Right renal cortex interstitium (tissue), 3 donors: ENCODE results near the gene UBE2I. TPM values are rescaled to one million over a fixed set of nuclear protein-coding genes. Genes with fewer than 3 reads are reported as not detected.
A peak's percentile ranks its signal among the peaks of the same experiment; 100 is the strongest.

Source experiments
- DNase-seq, 3 donors: peaks; one replicate each; pipeline ENCODE4 v3.0.0-alpha.2; 2013; ENCODE audit warnings: low read depth in 3 of 3, low spot score in 2 of 3
- polyA plus RNA-seq, 3 donors: library from polyadenylated mRNA; unstranded; fragments of 120-200 nt; gene quantifications; one replicate each; pipeline ENCODE4 v1.2.1, GENCODE V29; 2013; ENCODE audit not compliant: insufficient read length in 3 of 3

Gene UBE2I
- polyA plus RNA-seq, 3 donors = 147 to 155 (median 151) TPM

DNA sequence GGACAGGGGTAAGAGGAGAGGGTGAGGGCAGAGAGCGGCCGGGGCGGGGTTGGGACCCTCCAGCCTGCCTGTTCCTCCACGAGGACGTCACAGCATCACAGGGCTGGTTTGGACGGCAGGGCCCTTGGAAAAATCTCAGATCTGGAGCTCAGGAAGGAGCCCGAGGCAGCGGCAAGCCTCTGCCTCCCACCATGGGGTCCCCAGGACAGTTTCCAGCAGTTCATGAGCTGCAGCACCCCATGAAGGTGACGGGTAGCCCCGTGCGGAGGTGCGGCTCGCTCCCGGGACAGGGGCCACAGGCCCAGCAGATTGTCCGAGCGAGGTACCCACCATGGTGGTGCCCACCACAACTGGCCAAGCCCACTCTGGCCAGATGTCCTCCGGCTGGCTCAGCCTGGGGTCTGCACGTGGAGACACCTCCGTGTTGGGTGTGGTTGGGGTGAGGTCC lies 32.3 kb upstream of the UBE2I start:
- no peak for DNase-seq

- no peak for DNase-seq
Measured at GRCh38 chr16:1277617-1278282, 31.7 kb upstream of the UBE2I start.

DNA sequence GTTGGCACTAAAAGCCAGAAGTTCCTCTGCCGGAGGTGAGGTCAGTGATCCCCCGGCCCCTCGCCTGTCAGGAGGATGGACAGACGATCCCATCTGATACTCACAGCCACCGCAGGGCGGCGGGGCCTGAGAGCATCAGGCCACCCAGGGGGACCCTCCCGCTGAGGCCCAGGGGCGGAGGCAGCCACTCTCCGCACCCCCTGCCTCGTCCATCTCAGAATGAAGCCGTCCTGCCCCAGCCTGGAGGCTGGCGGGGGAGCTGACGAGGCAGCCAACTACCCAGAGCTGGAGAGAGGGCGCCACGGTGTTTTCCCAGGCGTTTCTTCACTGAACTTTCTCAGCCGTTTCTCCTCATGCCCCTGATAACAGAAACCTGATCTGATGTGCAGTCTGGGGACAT lies 31.0 kb upstream of the UBE2I start:
- DNase-seq = no peak

DNA sequence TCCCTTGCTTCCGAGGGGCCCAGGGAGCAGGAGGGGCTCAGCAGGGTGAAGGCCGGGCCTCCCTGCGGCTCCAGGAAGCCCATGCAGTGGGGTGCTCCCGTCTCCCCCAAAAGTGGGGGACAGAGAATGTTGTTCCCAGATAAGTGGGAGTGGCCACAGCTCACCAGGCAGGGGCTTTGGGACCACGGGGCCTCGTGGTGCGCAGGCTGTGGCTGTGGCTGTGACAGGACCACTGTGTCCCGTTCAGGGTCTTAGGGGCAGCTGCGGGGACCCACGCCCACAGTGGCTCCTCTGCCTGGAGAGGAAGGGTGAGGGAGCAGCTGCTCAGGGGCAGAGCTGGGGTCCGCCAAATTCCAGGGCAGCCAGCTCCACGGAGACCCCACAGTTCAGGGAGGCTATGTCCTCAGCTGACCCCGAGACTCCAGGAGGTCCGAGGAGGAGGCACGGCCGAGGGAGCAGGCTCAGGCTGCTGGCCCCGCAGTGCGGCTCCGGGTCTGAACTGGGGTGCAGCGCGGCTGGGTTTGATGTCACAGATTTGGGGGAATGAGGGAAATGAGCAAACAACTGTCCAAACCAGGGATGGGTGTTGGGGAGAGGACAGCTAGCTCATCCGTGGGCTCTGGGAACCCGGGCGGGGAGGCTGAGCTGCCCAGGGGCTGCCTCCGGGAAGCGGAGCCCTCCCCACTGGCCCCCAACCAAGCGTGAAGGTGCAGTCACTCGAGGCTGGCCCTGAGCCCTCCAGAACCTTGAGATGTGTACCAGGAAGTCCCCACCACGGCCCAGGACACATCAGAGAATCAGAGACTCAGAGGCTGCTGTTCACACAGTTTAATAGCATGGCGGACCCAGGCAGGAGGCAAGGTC lies 30.1 kb upstream of the UBE2I start:
- no peak for DNase-seq

DNA sequence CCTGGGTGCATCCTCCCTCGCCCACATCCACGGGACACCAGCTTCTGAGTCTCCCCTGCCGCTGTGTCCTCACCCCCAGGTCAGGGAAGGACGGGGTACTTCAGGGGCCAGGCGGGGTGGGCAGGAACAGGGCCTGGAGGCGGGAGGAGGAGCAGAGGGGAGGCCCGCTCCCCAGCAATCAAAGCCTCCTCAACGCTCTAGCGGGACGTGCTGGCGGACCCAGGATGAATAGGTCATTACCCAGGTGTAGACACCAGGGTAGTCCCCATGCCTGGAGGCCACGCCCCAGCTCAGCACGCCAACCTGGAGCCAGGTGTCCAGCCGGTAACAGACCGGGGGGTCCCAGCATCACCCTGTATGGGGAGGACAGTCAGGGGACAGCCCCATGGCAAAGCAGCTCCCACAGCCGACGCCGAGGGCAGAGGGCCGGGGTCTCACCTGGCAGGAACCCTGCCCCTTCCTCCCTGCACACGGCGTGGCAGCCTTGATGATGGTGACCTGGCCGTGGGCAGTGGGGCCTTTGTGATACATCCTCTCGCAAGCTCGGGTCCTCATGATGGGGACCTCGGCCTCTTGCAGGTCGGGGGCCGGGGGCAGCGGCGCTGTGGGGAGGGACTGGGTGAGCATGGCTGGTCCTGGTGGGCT lies 29.4 kb upstream of the UBE2I start:
- no peak for DNase-seq

- no peak for DNase-seq
Measured at GRCh38 chr16:1280783-1281182, 28.7 kb upstream of the UBE2I start.

GRCh38 chr16:1281517-1281916 lies 27.9 kb upstream of the UBE2I start:
- no peak for DNase-seq

DNA sequence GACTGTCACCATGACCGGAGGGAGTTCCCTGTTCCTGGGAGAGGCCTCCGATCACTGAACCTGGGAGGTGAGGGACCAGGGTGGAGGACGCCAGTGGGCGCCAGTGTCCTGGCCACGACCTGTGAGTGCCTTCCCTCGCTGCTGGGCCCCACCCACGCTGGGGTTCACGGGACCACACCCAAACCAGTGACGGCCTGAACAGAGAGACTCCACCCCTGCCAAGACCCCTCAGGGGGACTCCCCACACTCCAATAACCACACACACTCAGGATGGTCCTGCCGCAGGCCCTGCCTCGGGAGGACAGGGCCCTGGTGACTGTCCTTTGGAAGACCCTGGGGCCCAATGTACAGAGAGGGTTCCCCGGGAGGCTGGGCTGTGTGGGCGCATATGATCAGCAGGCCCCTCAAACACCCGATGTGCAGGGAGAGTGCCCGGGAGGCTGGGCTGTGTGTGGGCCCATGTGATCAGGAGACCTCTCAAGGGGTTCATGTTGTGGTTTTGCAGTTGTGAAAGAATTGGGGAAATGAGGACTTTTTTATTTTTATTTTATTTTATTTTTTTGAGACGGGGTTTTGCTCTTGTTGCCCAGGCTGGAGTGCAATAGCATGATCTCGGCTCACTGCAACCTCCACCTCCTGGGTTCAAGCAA lies 27.0 kb upstream of the UBE2I start:
- DNase-seq = no peak

DNA sequence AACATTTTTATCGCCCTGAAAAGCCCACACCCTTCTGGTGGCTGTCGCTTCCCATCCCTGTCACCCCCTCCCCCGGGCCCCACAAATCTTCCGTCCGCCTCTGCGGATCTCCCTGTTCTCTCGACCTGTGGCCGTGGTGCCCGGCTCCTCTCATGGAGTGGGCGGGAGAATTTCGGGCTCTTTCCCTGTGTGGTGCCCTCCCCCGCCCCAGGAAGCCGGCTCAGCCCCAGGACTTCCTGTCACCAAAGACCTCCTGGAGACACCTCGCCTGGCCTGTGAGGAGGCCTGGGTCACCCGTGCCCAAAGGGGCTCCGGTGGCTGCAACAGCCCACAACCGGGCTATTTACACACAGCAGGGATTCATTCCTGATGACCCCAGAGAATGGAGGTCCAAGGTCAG lies 26.1 kb upstream of the UBE2I start:
- DNase-seq = no peak

DNA sequence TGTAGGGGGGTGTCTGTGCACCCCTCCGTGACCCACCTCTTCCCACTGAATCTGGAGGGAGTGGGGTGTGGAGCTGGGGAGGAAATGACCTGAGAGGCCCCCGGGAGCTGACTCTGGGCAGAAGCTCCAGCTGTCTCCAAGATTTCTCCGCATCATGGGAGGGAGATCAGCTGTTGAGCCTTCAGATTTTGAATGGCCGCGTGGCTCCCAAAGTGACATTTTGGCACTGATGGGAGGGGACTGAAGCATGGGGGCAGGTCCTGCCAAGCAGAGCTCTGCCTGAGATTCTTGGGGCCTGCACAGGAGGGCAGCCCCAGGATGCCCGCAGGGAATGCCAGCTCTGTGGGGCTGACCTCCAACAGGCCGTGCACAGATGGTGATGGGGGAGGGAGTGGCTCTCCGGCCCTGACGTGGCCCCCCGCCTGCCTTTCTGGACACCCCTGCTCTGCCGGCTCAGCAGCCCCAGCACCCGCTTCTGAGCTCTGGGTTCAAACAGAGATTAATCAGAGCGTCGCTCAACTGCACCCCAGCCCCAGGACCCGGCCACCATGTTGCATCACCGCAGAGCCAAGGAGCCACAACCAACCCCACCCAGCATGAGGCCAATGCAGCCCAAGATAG lies 25.3 kb upstream of the UBE2I start:
- DNase-seq = no peak

DNA sequence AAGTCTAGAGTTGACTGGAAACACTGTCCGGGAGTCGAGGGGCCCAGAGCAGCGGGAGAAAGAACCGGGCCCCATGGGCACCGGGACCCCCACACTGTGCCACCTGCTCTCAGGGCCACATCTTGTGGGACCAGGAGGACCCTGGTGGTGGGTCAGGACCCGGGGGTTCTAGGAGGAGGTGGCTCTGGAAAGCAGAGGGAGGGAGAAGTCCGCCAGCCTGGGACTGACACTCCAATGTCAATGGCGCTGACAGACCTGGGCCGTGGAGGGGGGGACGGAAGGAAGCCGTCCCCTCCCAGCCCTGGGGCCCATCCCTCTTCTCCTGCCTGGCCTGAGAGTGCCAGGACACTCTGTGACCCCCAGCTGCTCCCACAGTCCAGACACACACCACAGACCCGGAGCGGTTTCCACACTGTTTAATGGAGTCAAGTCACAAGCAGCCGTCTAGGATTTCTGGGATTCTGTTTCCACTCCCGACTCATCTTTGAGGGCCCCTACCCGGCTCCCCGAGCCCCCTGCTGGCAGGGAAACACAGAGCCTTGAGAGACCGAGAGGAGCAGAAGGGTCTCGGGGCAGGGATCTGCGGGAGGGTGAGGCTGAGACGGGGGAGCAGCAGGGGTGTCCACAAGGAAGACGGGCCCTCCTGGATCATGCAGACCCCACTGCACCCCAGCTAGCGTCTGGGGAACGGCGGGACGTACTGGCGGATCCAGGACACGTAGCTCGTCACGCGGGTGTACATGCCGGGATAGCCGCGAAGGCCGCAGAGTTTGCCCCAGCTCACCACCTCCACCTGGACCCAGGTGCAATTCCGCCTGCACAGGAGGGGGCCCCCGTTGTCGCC lies 23.5 kb upstream of the UBE2I start:
- no peak for DNase-seq

- DNase-seq = no peak
Measured at GRCh38 chr16:1286513-1287094, 22.8 kb upstream of the UBE2I start.

- no peak for DNase-seq
Measured at GRCh38 chr16:1287982-1288670, 21.3 kb upstream of the UBE2I start.

DNA sequence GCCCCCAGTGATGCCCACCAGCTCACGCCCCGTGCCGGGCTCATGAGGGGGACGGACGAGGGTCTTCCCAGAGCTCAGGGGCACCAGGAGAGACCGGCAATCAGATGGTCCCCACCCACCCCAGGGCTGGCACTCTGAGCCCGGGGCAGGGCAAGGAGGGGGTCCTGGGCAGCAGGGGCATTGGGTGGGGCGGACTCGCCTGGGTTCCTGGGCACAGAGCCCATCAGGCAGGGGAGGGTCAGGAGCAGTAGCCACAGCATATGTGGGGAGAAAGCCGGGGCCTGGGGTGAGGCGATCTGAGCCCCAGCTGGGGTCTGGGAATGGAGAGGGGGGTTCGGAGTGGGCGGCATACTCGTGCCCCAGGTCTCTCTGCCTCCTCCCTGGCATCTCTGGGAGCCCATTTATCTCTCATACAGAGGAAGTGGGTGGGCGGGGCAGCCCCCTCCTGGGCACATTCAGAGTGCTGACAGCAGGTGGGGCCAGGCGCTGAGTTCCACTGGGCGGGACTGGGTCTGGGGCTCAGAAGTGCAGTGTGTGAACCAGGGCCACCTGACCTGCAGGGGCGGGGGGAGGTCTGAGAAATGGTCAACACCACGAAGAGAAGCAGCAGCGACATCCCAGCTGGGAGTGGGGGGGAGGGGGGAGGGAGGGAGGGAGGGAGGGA lies 20.5 kb upstream of the UBE2I start:
- no peak for DNase-seq

GRCh38 chr16:1289477-1289866 lies 20.0 kb upstream of the UBE2I start:
- DNase-seq = no peak

GRCh38 chr16:1290063-1290501 lies 19.4 kb upstream of the UBE2I start:
- DNase-seq = no peak

- no peak for DNase-seq
Measured at GRCh38 chr16:1290860-1291575, 18.4 kb upstream of the UBE2I start.

DNA sequence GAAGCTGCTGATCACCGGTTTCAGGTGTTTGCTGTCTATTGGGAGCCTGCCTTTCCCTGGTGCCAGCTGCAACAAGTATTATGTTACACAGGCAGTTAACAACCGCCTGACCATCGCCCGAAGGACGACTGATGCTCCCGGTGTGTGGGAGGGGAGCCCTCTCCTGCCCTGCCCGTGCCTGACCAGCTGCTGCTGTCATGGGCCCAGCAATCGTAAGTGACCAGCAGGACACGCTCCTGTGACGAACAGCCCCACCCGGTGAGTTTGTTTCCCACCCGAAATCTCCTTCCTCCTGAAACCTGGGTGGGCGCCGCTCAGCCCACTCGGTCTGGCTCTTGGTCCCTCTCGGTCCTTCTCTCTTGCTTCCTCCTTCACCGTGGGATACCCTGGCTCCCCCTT lies 17.9 kb upstream of the UBE2I start:
- DNase-seq = peak in 1 of 3 donors; percentile 40
